Mesenchymal stem cell (in vitro differentiated cells and primary cell): ENCODE results near the gene PDZRN4.
"Not testable (repeated sequence)": the region's sequence is repeated elsewhere in the genome, so short reads cannot be mapped to it uniquely, and the experiment has no call there.

Experiments
- DNase-seq: peaks from one replicate; pipeline ENCODE4 v3.0.0-alpha.2; 2013
- H2AFZ ChIP-seq: one replicate; pipeline ENCODE4 v1.6.1; 2013; ENCODE audit warnings: low read depth, mild to moderate bottlenecking, control low read depth, inconsistent platforms, low read length, moderate library complexity
- H2AK5ac ChIP-seq: 2 replicates; pipeline ENCODE4 v1.6.1; 2013; ENCODE audit warnings: low read length, moderate library complexity, mild to moderate bottlenecking, inconsistent platforms; ENCODE audit not compliant: severe bottlenecking
- H2BK120ac ChIP-seq: one replicate; pipeline ENCODE4 v1.6.1; 2013; ENCODE audit warnings: low read depth, mild to moderate bottlenecking, inconsistent platforms, low read length, moderate library complexity
- H2BK12ac ChIP-seq, 2 experiments: one replicate each; pipeline ENCODE4 v1.6.1; 2013; ENCODE audit warnings: inconsistent platforms in 2 of 2, low read length in 2 of 2, mild to moderate bottlenecking in 2 of 2, moderate library complexity in 2 of 2, control low read depth in 1 of 2
- H2BK15ac ChIP-seq: one replicate; pipeline ENCODE4 v1.6.1; 2013; ENCODE audit warnings: mild to moderate bottlenecking, low read depth, inconsistent platforms; ENCODE audit not compliant: poor library complexity, severe bottlenecking
- H2BK5ac ChIP-seq: 2 replicates; pipeline ENCODE4 v1.6.1; 2013; ENCODE audit warnings: low read depth, mild to moderate bottlenecking, low read length, control low read depth, inconsistent platforms; ENCODE audit not compliant: poor library complexity, severe bottlenecking
- H3K14ac ChIP-seq, 2 experiments: one replicate each; pipeline ENCODE4 v1.6.1; 2013; ENCODE audit warnings: inconsistent platforms in 2 of 2, low read length in 2 of 2, control low read depth in 1 of 2, mild to moderate bottlenecking in 1 of 2, moderate library complexity in 1 of 2
- H3K18ac ChIP-seq, 2 experiments: one replicate each; pipeline ENCODE4 v1.6.1; 2013; ENCODE audit warnings: inconsistent platforms in 2 of 2, low read length in 2 of 2, control low read depth in 1 of 2, low read depth in 1 of 2, mild to moderate bottlenecking in 1 of 2
- H3K23ac ChIP-seq, 2 experiments: one replicate each; pipeline ENCODE4 v1.6.1; 2013; ENCODE audit warnings: inconsistent platforms in 2 of 2, low read length in 2 of 2, mild to moderate bottlenecking in 2 of 2, moderate library complexity in 2 of 2, control low read depth in 1 of 2
- H3K27ac ChIP-seq: 2 replicates; pipeline ENCODE4 v1.5.1; 2013; ENCODE audit warnings: mild to moderate bottlenecking, moderate library complexity, low read length, control low read depth, inconsistent platforms; ENCODE audit not compliant: poor library complexity, severe bottlenecking
- H3K27me3 ChIP-seq, 2 experiments: 2 replicates each; pipeline versions ENCODE4 v1.6.1 to v1.7.0; 2013; ENCODE audit warnings: low read length in 2 of 2, mild to moderate bottlenecking in 2 of 2, moderate library complexity in 2 of 2, control low read depth in 1 of 2, inconsistent platforms in 1 of 2; ENCODE audit not compliant: control insufficient read depth in 1 of 2, insufficient read depth in 1 of 2
- H3K36me3 ChIP-seq, 2 experiments: 2 replicates each; pipeline versions ENCODE4 v1.6.1 to v1.7.0; 2013; ENCODE audit warnings: low read length in 2 of 2, control low read depth in 1 of 2, inconsistent platforms in 1 of 2, low read depth in 1 of 2, mild to moderate bottlenecking in 1 of 2; ENCODE audit not compliant: insufficient read depth in 2 of 2, control insufficient read depth in 1 of 2
- H3K4ac ChIP-seq, 2 experiments: one replicate each; pipeline ENCODE4 v1.6.1; 2013; ENCODE audit warnings: inconsistent platforms in 2 of 2, low read length in 2 of 2, mild to moderate bottlenecking in 2 of 2, moderate library complexity in 2 of 2, control low read depth in 1 of 2, low read depth in 1 of 2
- H3K4me1 ChIP-seq: 2 replicates; pipeline ENCODE4 v1.6.1; 2013; ENCODE audit warnings: low read depth, low read length, control low read depth; ENCODE audit not compliant: control insufficient read depth, insufficient read depth
- H3K4me2 ChIP-seq: 2 replicates; pipeline ENCODE4 v1.6.1; 2013; ENCODE audit warnings: low read length, mild to moderate bottlenecking, inconsistent platforms; ENCODE audit not compliant: poor library complexity, severe bottlenecking
- H3K4me3 ChIP-seq, 2 experiments: 2 replicates each; pipeline versions ENCODE4 v1.5.1 to v1.7.0; 2013; ENCODE audit warnings: low read length in 2 of 2, mild to moderate bottlenecking in 2 of 2, control low read depth in 1 of 2, low read depth in 1 of 2; ENCODE audit not compliant: insufficient read depth in 1 of 2
- H3K79me1 ChIP-seq: replicated peaks from 2 replicates; pipeline ENCODE4 v1.6.1; 2013; ENCODE audit warnings: mild to moderate bottlenecking, control low read depth, low read length, inconsistent platforms; ENCODE audit not compliant: poor library complexity, severe bottlenecking
- H3K9ac ChIP-seq: 2 replicates; pipeline ENCODE4 v1.7.0; 2013; ENCODE audit warnings: mild to moderate bottlenecking, low read length, moderate library complexity
- H3K9me3 ChIP-seq: 2 replicates; pipeline ENCODE4 v1.7.0; 2013; ENCODE audit warnings: mild to moderate bottlenecking, low read length; ENCODE audit not compliant: control insufficient read depth
- H4K8ac ChIP-seq: one replicate; pipeline ENCODE4 v1.6.1; 2013; ENCODE audit warnings: inconsistent platforms, mild to moderate bottlenecking, low read length, moderate library complexity
- H4K91ac ChIP-seq: one replicate; pipeline ENCODE4 v1.6.1; 2013; ENCODE audit warnings: mild to moderate bottlenecking, low read length, inconsistent platforms
- WGBS: methylation state at CpG from one replicate; pipeline ENCODE4 v1.1.7; 2013; ENCODE audit warnings: mixed read lengths; 5-methylcytosine and 5-hydroxymethylcytosine counted together

PDZRN4 gene

DNA sequence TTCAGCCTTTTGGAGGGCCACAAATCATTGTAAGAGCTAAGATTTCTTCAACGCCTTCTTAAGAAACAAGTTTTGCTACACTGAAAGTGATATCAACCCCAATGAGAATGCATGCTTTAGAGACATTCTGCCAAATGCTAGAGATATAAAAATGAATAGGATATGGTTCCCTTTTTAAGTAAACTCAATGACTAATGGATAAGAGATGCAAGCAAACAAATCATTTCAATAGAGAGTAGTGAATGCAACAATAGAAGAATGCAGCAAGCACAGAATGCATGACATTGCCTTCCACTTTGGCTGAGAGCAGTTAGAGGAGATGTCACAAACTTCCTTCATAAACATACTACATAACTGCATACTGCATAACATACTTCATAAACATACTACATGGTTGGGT lies 116.4 kb downstream of the PDZRN4 start:
- H3K4me2 ChIP-seq, result no peak overlapping the region
- no peak overlapping the region for H3K18ac ChIP-seq
- H3K23ac ChIP-seq, result no peak overlapping the region
- H4K8ac ChIP-seq, result no peak overlapping the region
- H3K27ac ChIP-seq, result no peak overlapping the region
- WGBS, result 40% methylated on average over 1 of the region's 1 CpG
- H2AK5ac ChIP-seq, result no peak overlapping the region
- no peak overlapping the region for H2BK15ac ChIP-seq
- H2BK120ac ChIP-seq, result no peak overlapping the region
- no peak overlapping the region for H2BK5ac ChIP-seq
- H3K27me3 ChIP-seq, result no peaks in the 10 kb centered on the region
- H4K91ac ChIP-seq, result no peak overlapping the region
- no peak overlapping the region for H3K14ac ChIP-seq
- no peak overlapping the region for H3K4ac ChIP-seq
- no peak overlapping the region for H3K4me3 ChIP-seq
- no peaks in the 10 kb centered on the region for H3K9me3 ChIP-seq
- H2AFZ ChIP-seq, result no peak overlapping the region
- no peaks in the 10 kb centered on the region for H3K79me1 ChIP-seq
- H3K9ac ChIP-seq, result no peak overlapping the region
- H3K4me1 ChIP-seq, result no peaks in the 10 kb centered on the region
- no peaks in the 10 kb centered on the region for H3K36me3 ChIP-seq
- H2BK12ac ChIP-seq, result no peak overlapping the region
- no peak for DNase-seq

DNA sequence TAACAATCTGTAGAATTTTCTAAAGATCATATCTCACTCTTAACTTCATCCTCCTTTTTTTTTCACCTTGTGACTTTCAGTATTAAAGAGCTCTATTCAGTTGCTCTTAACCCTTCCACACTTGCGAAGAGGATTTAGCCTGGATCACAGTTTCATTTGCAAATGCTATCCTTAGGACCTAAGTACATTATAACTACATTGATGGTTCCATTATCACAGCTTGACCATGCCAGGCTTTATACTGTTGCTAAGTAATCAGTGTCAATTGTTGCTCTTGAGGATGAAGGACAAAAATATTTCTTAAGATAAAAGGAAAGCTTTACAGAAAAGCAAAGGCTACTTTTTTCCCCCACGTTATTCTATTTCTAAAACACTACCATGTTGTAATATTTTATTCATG lies 122.2 kb downstream of the PDZRN4 start:
- Histone ChIP-seq H2BK120ac (no peak overlapping the region), H2AFZ (no peak overlapping the region), H3K23ac (no peak overlapping the region), H3K27me3 (no peaks in the 10 kb centered on the region), H4K91ac (no peak overlapping the region), H3K9ac (no peak overlapping the region), H3K18ac (no peak overlapping the region), H3K14ac (no peak overlapping the region), H2AK5ac (no peak overlapping the region), H2BK5ac (no peak overlapping the region), H3K36me3 (no peaks in the 10 kb centered on the region), H3K9me3 (no peaks in the 10 kb centered on the region), H3K4me2 (no peak overlapping the region), H3K4me3 (no peak overlapping the region), H2BK15ac (no peak overlapping the region), H3K4ac (no peak overlapping the region), H3K27ac (no peak overlapping the region), H4K8ac (no peak overlapping the region), H3K4me1 (no peaks in the 10 kb centered on the region), H3K79me1 (no peaks in the 10 kb centered on the region), H2BK12ac (no peak overlapping the region)
- 93% methylated on average over 1 of the region's 2 CpGs for WGBS
- no peak for DNase-seq

DNA sequence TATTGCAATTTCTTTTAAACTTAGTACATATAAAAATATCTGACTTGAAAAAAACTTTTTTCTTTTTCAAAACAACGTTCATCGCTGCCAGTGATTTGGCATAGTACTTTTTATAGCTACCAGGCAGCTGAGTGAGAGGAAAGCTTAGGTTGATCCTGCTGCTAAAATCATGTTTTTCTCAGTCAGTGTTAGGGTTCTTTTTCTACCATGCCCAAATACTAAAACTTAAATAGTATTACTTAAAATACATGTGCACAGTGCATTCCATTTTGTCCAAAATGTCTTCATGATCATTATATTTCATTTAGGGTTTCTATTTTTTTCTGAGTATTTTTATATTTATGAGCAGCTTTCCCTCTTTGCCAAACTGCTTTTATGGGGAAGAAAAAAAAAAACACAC lies 123.8 kb downstream of the PDZRN4 start:
- H3K4me1 ChIP-seq, result no peaks in the 10 kb centered on the region
- H3K23ac ChIP-seq, result no peak overlapping the region
- no peak overlapping the region for H2BK120ac ChIP-seq
- H2BK12ac ChIP-seq, result no peak overlapping the region
- no peak overlapping the region for H3K18ac ChIP-seq
- no peak overlapping the region for H3K4ac ChIP-seq
- no peak overlapping the region for H3K14ac ChIP-seq
- no peak overlapping the region for H4K8ac ChIP-seq
- H3K27ac ChIP-seq, result no peak overlapping the region
- no peak overlapping the region for H3K4me2 ChIP-seq
- no peak overlapping the region for H2AK5ac ChIP-seq
- H3K9ac ChIP-seq, result no peak overlapping the region
- no peak overlapping the region for H3K4me3 ChIP-seq
- no peaks in the 10 kb centered on the region for H3K27me3 ChIP-seq
- no peak overlapping the region for H2BK15ac ChIP-seq
- H3K79me1 ChIP-seq, result no peaks in the 10 kb centered on the region
- H3K36me3 ChIP-seq, result no peaks in the 10 kb centered on the region
- H4K91ac ChIP-seq, result no peak overlapping the region
- no peak overlapping the region for H2BK5ac ChIP-seq
- 100% methylated on average over 2 of the region's 2 CpGs for WGBS
- no peak for DNase-seq
- H3K9me3 ChIP-seq, result no peaks in the 10 kb centered on the region
- no peak overlapping the region for H2AFZ ChIP-seq

DNA sequence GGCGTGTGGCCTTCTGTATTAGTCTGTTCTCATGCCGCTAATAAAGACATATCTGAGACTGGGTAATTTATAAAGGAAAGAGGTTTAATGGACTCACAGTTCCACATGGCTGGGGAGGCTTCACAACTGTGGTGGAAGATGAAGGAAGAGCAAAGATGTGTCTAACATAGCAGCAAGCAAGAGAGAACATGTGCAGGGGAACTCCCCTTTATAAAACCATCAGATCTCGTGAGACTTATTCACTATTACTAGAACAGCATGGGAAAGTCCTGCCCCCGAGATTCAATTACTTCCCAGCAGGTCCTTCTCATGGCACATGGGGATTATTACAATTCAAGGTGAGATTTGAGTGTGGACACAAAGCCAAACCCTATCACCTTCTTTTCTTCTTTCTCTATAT lies 124.3 kb downstream of the PDZRN4 start:
- H2BK12ac ChIP-seq, H3K36me3 ChIP-seq, H3K9me3 ChIP-seq, H2AK5ac ChIP-seq, H2AFZ ChIP-seq, H2BK120ac ChIP-seq, H3K4ac ChIP-seq, H3K9ac ChIP-seq, H3K18ac ChIP-seq, H3K4me2 ChIP-seq, H3K79me1 ChIP-seq, H4K91ac ChIP-seq, DNase-seq, H3K4me3 ChIP-seq, H3K4me1 ChIP-seq, H2BK5ac ChIP-seq, H3K14ac ChIP-seq, H3K23ac ChIP-seq, H4K8ac ChIP-seq, H3K27ac ChIP-seq, H3K27me3 ChIP-seq, H2BK15ac ChIP-seq: not testable (repeated sequence)
- 89% methylated on average over 4 of the region's 4 CpGs for WGBS
